Heart left ventricle (tissue), 16 donors: ENCODE data around the gene ATP5F1E. TPM values are rescaled to one million over a fixed set of nuclear protein-coding genes. Genes with fewer than 3 reads are reported as not detected.

Experiments
- ATAC-seq, 4 donors: fragments of 200-7000 bp; cut with Tn5 transposase; one replicate each; pipeline ENCODE4 v1.9.1; 2020 to 2022; ENCODE audit warnings: moderate library complexity in 4 of 4, mild to moderate bottlenecking in 3 of 4, moderate number of reproducible peaks in 1 of 4
- DNase-seq, 5 donors: peaks; one replicate each; pipeline ENCODE4 v3.0.0-alpha.2; 2020
- H3K27ac ChIP-seq, 12 donors: fragments of 200-600 bp; sonication (generic) in 4 of 12; one replicate each; pipeline versions ENCODE4 v1.5.0 to v1.8.0; 2016 to 2022; ENCODE audit warnings: mild to moderate bottlenecking in 2 of 12
- H3K27me3 ChIP-seq, 9 donors: fragments of 200-600 bp; sonication (generic) in 2 of 9; one replicate each; pipeline versions ENCODE4 v1.5.1 to v1.8.0; 2016 to 2022; ENCODE audit warnings: mild to moderate bottlenecking in 3 of 9
- H3K36me3 ChIP-seq, 9 donors: fragments of 200-600 bp; sonication (generic) in 2 of 9; one replicate each; pipeline versions ENCODE4 v1.5.0 to v1.8.0; 2018 to 2022; ENCODE audit warnings: mild to moderate bottlenecking in 2 of 9
- H3K4me1 ChIP-seq, 12 donors: fragments of 200-600 bp; sonication (generic) in 4 of 12; one replicate each; pipeline versions ENCODE4 v1.5.0 to v1.8.0; 2016 to 2022; ENCODE audit warnings: mild to moderate bottlenecking in 3 of 12
- H3K4me3 ChIP-seq, 12 donors: fragments of 200-600 bp; sonication (generic) in 4 of 12; one replicate each; pipeline versions ENCODE4 v1.5.0 to v1.8.0; 2017 to 2022; ENCODE audit warnings: mild to moderate bottlenecking in 9 of 12, moderate library complexity in 4 of 12
- H3K9me3 ChIP-seq, 12 donors: fragments of 200-600 bp; sonication (generic) in 4 of 12; one replicate each; pipeline versions ENCODE4 v1.5.0 to v1.8.0; 2016 to 2022; ENCODE audit warnings: mild to moderate bottlenecking in 1 of 12
- CTCF ChIP-seq, 12 donors: fragments of 200-600 bp; sonication (generic) in 4 of 12; IDR thresholded peaks; one replicate each; pipeline versions ENCODE4 v1.5.0 to v1.8.0; 2018 to 2022; ENCODE audit warnings: antibody characterized with exemption in 12 of 12, mild to moderate bottlenecking in 5 of 12
- POLR2A ChIP-seq, 2 donors: fragments of 450-650 bp; IDR thresholded peaks; one replicate each; pipeline ENCODE4 v1.6.1; 2017; ENCODE audit warnings: antibody characterized with exemption in 2 of 2, mild to moderate bottlenecking in 2 of 2, moderate library complexity in 2 of 2
- WGBS, 4 donors: extraction: QIAGEN DNeasy Blood & Tissue Kit in 2 of 4; methylation state at CpG; one replicate each; pipeline versions ENCODE4 v1.1.5 to v1.1.7; 2013 to 2018; 5-methylcytosine and 5-hydroxymethylcytosine counted together
- intact Hi-C, 10 donors: fragments of 100-400 bp; cut with DNase I; formaldehyde crosslinking; loops; one replicate each; pipeline versions ENCODE4 v1.11.1 to v1.14.2; 2022
- polyA plus RNA-seq, 2 donors: library from polyadenylated mRNA; stranded (reverse); fragments of 200-250 nt; gene quantifications; one replicate each; pipeline ENCODE4 v1.2.3, GENCODE V29; 2013
- total RNA-seq, 9 donors: library from RNA; depleted of rRNA in 2 of 9; stranded (reverse); fragments of >200 nt in 2 of 9; fragmentation: NEBNext Ultra II Directional in 3 of 9; extraction: Animal tissue kit (Norgen Biotek cat#: 25700) in 3 of 9; gene quantifications; one replicate each; pipeline versions ENCODE4 v1.1.0 to v1.2.4, GENCODE V29; 2016 to 2023
- donor health status: ischemic (EF 13 %, LVEDD 7.1; RV severe dilation, severe dysfunction).
- donor health status: healthy with polysubstance abuse.
- donor health status: DM: no; HTN: yes; CAD: no.
- donor health status: DM: no; HTN: no; CAD: no.
- donor health status: ischemic (EF 25% LVEDD 6.9; RV normal size, moderate dysfunction).
- donor health status: ischemic (EF 25% LVEDD 5.7; RV mildly dilated, moderate dysfunction).
- donor health status: healthy.
- donor health status: DM: yes; HTN: yes; CAD: no.
- donor health status: ischemic (EF 35%, LVEDD 5.7; RV mildly dilated, moderate dysfunction).
- donor health status: nonischemic (EF 11% LVEDD 7.7; RV severe dilation, severe dysfunction).
- donor health status: DM: yes; HTN: yes; CAD: no.
- donor health status: PGD.
- donor health status: ischemic (EF 29% LVEDD 5.4; RV normal size, mild dysfunction).
- donor health status: nonischemic (EF 23%, LVEDD 6.1; RV moderate dilation, normal function).

ATP5F1E gene
- total and polyA plus RNA-seq, 11 donors, result 38.5 to 153 (median 116) TPM

GRCh38 chr20:59024111-59024530 lies 8.0 kb downstream of the ATP5F1E start:
- TF ChIP-seq CTCF (IDR thresholded peaks at IDR 0.05) (no peak), POLR2A (IDR thresholded peaks at IDR 0.05) (no peak)
- no peak for DNase-seq
- peaks cover 0 to 30% (median 18%) of the 10 kb centered on the region in 12 donors for H3K4me1 ChIP-seq
- intact Hi-C loops, result no loop called here
- H3K4me3 ChIP-seq, result no peak overlapping the region
- no peak overlapping the region for H3K27ac ChIP-seq
- no peaks in the 10 kb centered on the region for H3K9me3 ChIP-seq
- peak in 1 of 4 donors; percentile 25 for ATAC-seq
- 96 to 97% (median 97%) methylated on average over 19 to 24 of the region's 24 CpGs for WGBS, 4 donors
- H3K36me3 ChIP-seq, result peaks cover 0 to 79% (median 68%) of the 10 kb centered on the region in 9 donors
- H3K27me3 ChIP-seq, result no peaks in the 10 kb centered on the region

GRCh38 chr20:59023616-59024015 lies 8.5 kb downstream of the ATP5F1E start:
- no peak overlapping the region for H3K27ac ChIP-seq
- ATAC-seq, result peak in 1 of 4 donors; percentile 8
- TF ChIP-seq POLR2A (IDR thresholded peaks at IDR 0.05) (no peak), CTCF (IDR thresholded peaks at IDR 0.05) (no peak)
- no peak overlapping the region for H3K4me3 ChIP-seq
- H3K36me3 ChIP-seq, result peaks cover 0 to 74% (median 63%) of the 10 kb centered on the region in 9 donors
- no peak for DNase-seq
- no peaks in the 10 kb centered on the region for H3K27me3 ChIP-seq
- peaks cover 0 to 25% (median 13%) of the 10 kb centered on the region in 12 donors for H3K4me1 ChIP-seq
- 92 to 97% (median 94%) methylated on average over 9 to 13 of the region's 13 CpGs for WGBS, 4 donors
- no peaks in the 10 kb centered on the region for H3K9me3 ChIP-seq
- intact Hi-C loops, result no loop called here

- intact Hi-C loops, result no loop called here
- WGBS, 4 donors, result 93 to 95% (median 95%) methylated on average over 15 of the region's 15 CpGs
- no peak for DNase-seq
- Histone ChIP-seq H3K27me3 (no peaks in the 10 kb centered on the region), H3K9me3 (no peaks in the 10 kb centered on the region), H3K4me1 (peaks cover 0 to 18% (median 6%) of the 10 kb centered on the region in 12 donors), H3K27ac (no peak overlapping the region), H3K36me3 (peaks cover 0 to 66% (median 54%) of the 10 kb centered on the region in 9 donors), H3K4me3 (no peak overlapping the region)
- ATAC-seq, result no peak
- TF ChIP-seq CTCF (IDR thresholded peaks at IDR 0.05), result no peak
- no peak for TF ChIP-seq POLR2A (IDR thresholded peaks at IDR 0.05)
Measured at GRCh38 chr20:59022754-59023153, 9.4 kb downstream of the ATP5F1E start.

- 65 to 69% (median 67%) methylated on average over 5 of the region's 5 CpGs for WGBS, 4 donors
- Histone ChIP-seq H3K4me3 (no peak overlapping the region), H3K27ac (no peak overlapping the region), H3K9me3 (no peaks in the 10 kb centered on the region), H3K4me1 (peaks cover 0 to 25% (median 12%) of the 10 kb centered on the region in 12 donors), H3K27me3 (no peaks in the 10 kb centered on the region), H3K36me3 (peaks cover 0 to 49% (median 37%) of the 10 kb centered on the region in 9 donors)
- TF ChIP-seq POLR2A (IDR thresholded peaks at IDR 0.05), result no peak
- TF ChIP-seq CTCF (IDR thresholded peaks at IDR 0.05), result no peak
- DNase-seq (no peak), ATAC-seq (no peak)
- intact Hi-C loops, result no loop called here
Measured at GRCh38 chr20:59020938-59021551, 11.1 kb downstream of the ATP5F1E start.
